HEK293T (cell line): Measurements from ENCODE around the gene AKR1A1.

Experiments used
- BHLHE40 ChIP-seq: fragments of 450-650 bp; IDR thresholded peaks from 2 replicates; pipeline ENCODE4 v1.6.1; 2016; ENCODE audit warnings: mild to moderate bottlenecking, moderate library complexity, borderline replicate concordance
- FOXA1 ChIP-seq: fragments of 450-650 bp; IDR thresholded peaks from 2 replicates; pipeline ENCODE4 v1.6.1; 2016; ENCODE audit warnings: mild to moderate bottlenecking
- FOXM1 ChIP-seq: fragments of 450-650 bp; IDR thresholded peaks from 2 replicates; pipeline ENCODE4 v1.6.1; 2017; ENCODE audit warnings: mild to moderate bottlenecking, borderline replicate concordance

DNA sequence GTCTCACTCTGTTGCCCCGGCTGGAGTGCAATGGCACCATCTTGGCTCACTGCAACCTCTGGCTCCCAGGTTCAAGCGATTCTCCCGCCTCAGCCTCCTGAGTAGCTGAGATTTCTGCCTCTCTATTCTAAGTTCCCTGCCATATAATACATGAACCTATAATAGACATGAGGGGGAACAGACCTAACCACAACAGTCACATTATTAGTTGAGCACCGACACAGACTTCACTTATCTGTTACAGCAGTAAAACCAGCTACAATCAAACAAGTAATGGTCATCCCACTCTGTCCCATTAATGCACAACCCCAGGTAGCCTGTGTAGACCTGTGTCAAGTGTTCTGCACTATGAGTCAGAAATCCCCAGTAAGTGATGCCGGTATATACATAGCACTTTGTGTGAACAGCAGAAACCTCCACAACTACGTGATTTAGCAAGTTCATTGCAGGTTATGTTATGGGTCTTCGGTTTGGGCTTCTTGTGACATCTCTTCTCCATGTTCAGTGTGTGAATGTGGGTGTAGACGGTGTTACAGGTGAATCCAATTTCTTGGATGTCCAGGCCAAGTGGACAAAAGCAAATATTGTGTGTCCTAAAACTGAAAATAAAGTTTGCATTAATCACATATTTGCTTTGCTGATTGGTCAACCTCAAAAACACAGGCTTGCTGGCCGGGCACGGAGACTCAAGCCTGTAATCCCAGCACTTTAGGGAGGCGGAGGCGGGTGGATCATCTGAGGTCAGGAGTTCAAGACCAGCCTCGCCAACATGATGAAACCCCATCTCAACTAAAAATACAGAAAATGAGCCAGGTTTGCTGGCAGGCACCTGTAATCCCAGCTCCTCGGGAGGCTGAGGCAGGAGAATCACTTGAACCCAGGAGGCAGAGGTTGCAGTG lies 46.9 kb upstream of the AKR1A1 start:
- TF ChIP-seq FOXA1, result no peak
- no peak for TF ChIP-seq BHLHE40
- TF ChIP-seq FOXM1, result no peak
